Keratinocyte (primary cell): ENCODE data around the gene ITPR1. TPM values are rescaled to one million over a fixed set of nuclear protein-coding genes. Genes with fewer than 3 reads are reported as not detected.

Experiments
- DNase-seq: peaks from one replicate; pipeline ENCODE4 v3.0.0-alpha.2; 2011; ENCODE audit warnings: low read depth, missing footprints, low spot score
- FAIRE-seq: peaks from 2 replicates; lab custom pipeline; 2011; peaks lifted over from hg19 to GRCh38; lab: Jason Lieb, UNC
- H2AFZ ChIP-seq: 2 replicates; pipeline ENCODE4 v1.6.0; 2012; ENCODE audit warnings: low read length, control low read depth, inconsistent platforms; ENCODE audit not compliant: control insufficient read depth
- H3K27ac ChIP-seq: 2 replicates; pipeline ENCODE4 v1.5.1; 2011; ENCODE audit warnings: low read length; ENCODE audit not compliant: control insufficient read depth, insufficient read depth
- H3K27me3 ChIP-seq: 3 replicates; pipeline ENCODE4 v1.6.0; 2011; ENCODE audit warnings: low read length; ENCODE audit not compliant: control insufficient read depth, insufficient read depth; ENCODE audit errors: extremely low read depth
- H3K36me3 ChIP-seq, 2 experiments: 2 replicates in 1 of 2; 3 replicates in 1 of 2; pipeline ENCODE4 v1.5.1; 2011; ENCODE audit warnings: low read length in 2 of 2, mild to moderate bottlenecking in 1 of 2; ENCODE audit not compliant: control insufficient read depth in 2 of 2, insufficient read depth in 2 of 2; ENCODE audit errors: extremely low read depth in 1 of 2
- H3K4me1 ChIP-seq: 3 replicates; pipeline ENCODE4 v1.5.1; 2011; ENCODE audit warnings: low read length; ENCODE audit not compliant: control insufficient read depth, insufficient read depth; ENCODE audit errors: extremely low read depth
- H3K4me2 ChIP-seq: 3 replicates; pipeline ENCODE4 v1.6.0; 2011; ENCODE audit warnings: low read depth, low read length; ENCODE audit not compliant: control insufficient read depth, insufficient read depth; ENCODE audit errors: extremely low read depth
- H3K4me3 ChIP-seq, 3 experiments: fragments of 200-600 bp in 1 of 3; sonication (generic) in 1 of 3; 2 replicates in 2 of 3; 3 replicates in 1 of 3; pipeline ENCODE4 v1.5.1; 2011 to 2016; ENCODE audit warnings: low read length in 3 of 3, mild to moderate bottlenecking in 3 of 3, control low read depth in 2 of 3, inconsistent platforms in 1 of 3, low read depth in 1 of 3, mixed read lengths in 1 of 3, mixed run types in 1 of 3, moderate library complexity in 1 of 3; ENCODE audit not compliant: control insufficient read depth in 2 of 3, insufficient read depth in 2 of 3; ENCODE audit errors: extremely low read depth in 1 of 3
- H3K79me2 ChIP-seq: 2 replicates; pipeline ENCODE4 v1.6.0; 2012; ENCODE audit warnings: low read length; ENCODE audit not compliant: control insufficient read depth, insufficient read depth
- H3K9ac ChIP-seq: 3 replicates; pipeline ENCODE4 v1.6.0; 2011; ENCODE audit warnings: low read length; ENCODE audit not compliant: control insufficient read depth, insufficient read depth; ENCODE audit errors: extremely low read depth
- H3K9me1 ChIP-seq: 3 replicates; pipeline ENCODE4 v1.6.0; 2011; ENCODE audit warnings: low read length; ENCODE audit not compliant: control insufficient read depth, insufficient read depth; ENCODE audit errors: extremely low read depth
- H3K9me3 ChIP-seq: 2 replicates; pipeline ENCODE4 v1.5.1; 2012; ENCODE audit warnings: low read depth, low read length; ENCODE audit not compliant: control insufficient read depth
- H4K20me1 ChIP-seq: 3 replicates; pipeline ENCODE4 v1.6.0; 2011; ENCODE audit warnings: low read length; ENCODE audit not compliant: control insufficient read depth, insufficient read depth; ENCODE audit errors: extremely low read depth
- EZH2 ChIP-seq: IDR thresholded peaks from one replicate; pipeline ENCODE4 v1.6.1; 2012; ENCODE audit warnings: inconsistent platforms, mild to moderate bottlenecking, low read length, moderate library complexity
- dilution Hi-C: fragments of 300-500 bp; cut with MboI; formaldehyde crosslinking; loops from one replicate; pipeline ENCODE4 v1.7.0; 2020; ENCODE audit warnings: low sequenced_read_pairs; ENCODE audit not compliant: extremely low pct_ligation_motif_present
- polyA plus RNA-seq, 5 experiments: library from polyadenylated mRNA; depleted of rRNA in 3 of 5; stranded (reverse) in 3 of 5; stranded (forward) in 1 of 5; unstranded in 1 of 5; fragments of >200 nt; gene quantifications; 1 replicate in 1 of 5; 2 replicates in 3 of 5; 3 replicates in 1 of 5; pipeline versions ENCODE4 v1.2.1 to v1.2.3, GENCODE V29; 2011 to 2012; ENCODE audit warnings: missing spikeins in 2 of 5, low read depth in 1 of 5, low replicate concordance in 1 of 5
- TF ChIP-seq, protein P1 (sequence below), 3 experiments: IDR thresholded peaks in 1 of 3; conservative IDR thresholded peaks in 1 of 3; optimal IDR thresholded peaks in 1 of 3; 2 replicates in 2 of 3; 3 replicates in 1 of 3; pipeline versions ENCODE3 to v1.5.1; 2011; ENCODE audit warnings: low read length in 3 of 3, mild to moderate bottlenecking in 3 of 3, moderate library complexity in 2 of 3, control low read depth in 1 of 3, inconsistent platforms in 1 of 3; ENCODE audit not compliant: insufficient read depth in 2 of 3; ENCODE audit errors: extremely low read depth in 1 of 3

ITPR1 gene
- polyA plus RNA-seq, 1 donor (not counting 4 experiments of a cell fraction or from before 2014, with no cell fraction given) = 3.5 TPM

DNA sequence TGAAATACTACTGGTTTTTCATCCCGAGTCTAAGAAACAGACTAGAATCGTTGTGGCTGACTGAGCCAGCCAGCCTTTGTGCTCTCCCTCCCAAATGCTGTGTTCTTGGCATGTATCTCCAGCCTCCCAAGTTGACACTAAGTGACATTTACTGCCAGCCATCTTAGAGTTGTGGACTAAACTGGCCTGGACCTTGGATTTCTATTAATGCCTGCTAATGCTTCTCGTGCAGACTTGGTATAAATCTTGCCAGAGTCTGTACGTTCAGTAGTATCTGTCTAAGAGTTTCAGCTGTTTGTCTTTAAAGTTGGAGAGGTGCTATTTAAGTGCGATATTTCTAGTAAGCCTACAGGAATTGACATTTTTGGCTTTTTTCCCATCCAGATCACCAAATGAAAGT, 319.4 kb downstream of the ITPR1 start:
- Histone ChIP-seq H3K36me3 (no peaks in the 10 kb centered on the region), H3K4me3 (no peak overlapping the region), H3K79me2 (no peaks in the 10 kb centered on the region), H3K4me2 (no peak overlapping the region), H4K20me1 (no peaks in the 10 kb centered on the region), H2AFZ (no peak overlapping the region), H3K4me1 (no peaks in the 10 kb centered on the region), H3K9me3 (peaks cover 2% of the 10 kb centered on the region), H3K27me3 (no peaks in the 10 kb centered on the region), H3K9ac (no peak overlapping the region), H3K27ac (no peak overlapping the region), H3K9me1 (no peaks in the 10 kb centered on the region)
- no peak for DNase-seq
- dilution Hi-C loops = no loop called here
- no peak for TF ChIP-seq EZH2
- TF ChIP-seq, protein P1, sequence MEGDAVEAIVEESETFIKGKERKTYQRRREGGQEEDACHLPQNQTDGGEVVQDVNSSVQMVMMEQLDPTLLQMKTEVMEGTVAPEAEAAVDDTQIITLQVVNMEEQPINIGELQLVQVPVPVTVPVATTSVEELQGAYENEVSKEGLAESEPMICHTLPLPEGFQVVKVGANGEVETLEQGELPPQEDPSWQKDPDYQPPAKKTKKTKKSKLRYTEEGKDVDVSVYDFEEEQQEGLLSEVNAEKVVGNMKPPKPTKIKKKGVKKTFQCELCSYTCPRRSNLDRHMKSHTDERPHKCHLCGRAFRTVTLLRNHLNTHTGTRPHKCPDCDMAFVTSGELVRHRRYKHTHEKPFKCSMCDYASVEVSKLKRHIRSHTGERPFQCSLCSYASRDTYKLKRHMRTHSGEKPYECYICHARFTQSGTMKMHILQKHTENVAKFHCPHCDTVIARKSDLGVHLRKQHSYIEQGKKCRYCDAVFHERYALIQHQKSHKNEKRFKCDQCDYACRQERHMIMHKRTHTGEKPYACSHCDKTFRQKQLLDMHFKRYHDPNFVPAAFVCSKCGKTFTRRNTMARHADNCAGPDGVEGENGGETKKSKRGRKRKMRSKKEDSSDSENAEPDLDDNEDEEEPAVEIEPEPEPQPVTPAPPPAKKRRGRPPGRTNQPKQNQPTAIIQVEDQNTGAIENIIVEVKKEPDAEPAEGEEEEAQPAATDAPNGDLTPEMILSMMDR (optimal IDR thresholded peaks at IDR 0.05 in 1 of 3, IDR thresholded peaks at IDR 0.05 in 1 of 3, conservative IDR thresholded peaks at IDR 0.05 in 1 of 3; ENCODE audit: extremely low read depth in 1 of 3, insufficient read depth in 2 of 3, low read length in 3 of 3) = no peak
- FAIRE-seq = no peak

DNA sequence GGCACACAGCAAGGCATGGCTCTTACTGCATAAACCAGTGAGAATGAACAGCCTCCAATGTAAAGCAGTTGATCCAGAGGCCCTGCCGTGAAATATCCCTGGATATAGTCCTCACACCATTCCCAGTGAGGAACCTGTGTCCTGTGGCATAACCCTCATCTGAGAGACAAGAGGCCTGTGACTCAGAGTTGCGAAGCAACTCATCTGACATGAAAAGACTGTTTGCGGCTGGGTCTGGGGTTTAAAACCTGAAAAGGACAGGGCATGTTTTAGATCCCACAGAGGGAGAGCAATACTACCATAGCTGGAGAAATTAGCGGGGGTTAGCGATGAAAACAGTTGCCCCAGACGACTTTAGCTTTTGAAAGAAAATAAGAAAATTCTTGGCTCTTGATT, 320.8 kb downstream of the ITPR1 start:
- dilution Hi-C loops = no loop called here
- no peaks in the 10 kb centered on the region for H3K27me3 ChIP-seq
- no peak for TF ChIP-seq EZH2
- TF ChIP-seq, protein P1 (optimal IDR thresholded peaks at IDR 0.05 in 1 of 3, IDR thresholded peaks at IDR 0.05 in 1 of 3, conservative IDR thresholded peaks at IDR 0.05 in 1 of 3; ENCODE audit: extremely low read depth in 1 of 3, insufficient read depth in 2 of 3, low read length in 3 of 3) = no peak
- H3K9me3 ChIP-seq = peaks cover 2% of the 10 kb centered on the region
- no peaks in the 10 kb centered on the region for H3K9me1 ChIP-seq
- no peaks in the 10 kb centered on the region for H3K4me1 ChIP-seq
- H3K27ac ChIP-seq = no peak overlapping the region
- no peak overlapping the region for H2AFZ ChIP-seq
- H3K36me3 ChIP-seq = no peaks in the 10 kb centered on the region
- H3K4me2 ChIP-seq = no peak overlapping the region
- H3K9ac ChIP-seq = no peak overlapping the region
- H4K20me1 ChIP-seq = no peaks in the 10 kb centered on the region
- no peaks in the 10 kb centered on the region for H3K79me2 ChIP-seq
- FAIRE-seq = no peak
- DNase-seq = no peak
- no peak overlapping the region for H3K4me3 ChIP-seq
